OCI-LY1 (cell line): ENCODE data around the gene KCNJ14.

Experiments
- H2AFZ ChIP-seq: fragments of 200-600 bp; sonication (generic), shearing (Covaris generic); 2 replicates; pipeline ENCODE4 v1.6.0; 2014; ENCODE audit warnings: antibody characterized with exemption, mild to moderate bottlenecking, low read length
- H3F3A ChIP-seq: fragments of 200-600 bp; sonication (generic), shearing (Covaris generic); 2 replicates; pipeline ENCODE4 v1.6.0; 2014; ENCODE audit warnings: mild to moderate bottlenecking, antibody characterized with exemption, low read length, moderate library complexity; ENCODE audit not compliant: insufficient read depth
- H3K27ac ChIP-seq: fragments of 200-600 bp; sonication (generic); 2 replicates; pipeline ENCODE4 v1.5.1; 2014; ENCODE audit warnings: low read length, mixed run types, mild to moderate bottlenecking, low read depth; ENCODE audit not compliant: poor library complexity, severe bottlenecking
- H3K27me3 ChIP-seq: fragments of 200-600 bp; sonication (generic); 2 replicates; pipeline ENCODE4 v1.6.0; 2014; ENCODE audit warnings: antibody characterized with exemption, mild to moderate bottlenecking, low read length, moderate library complexity; ENCODE audit not compliant: insufficient read depth
- H3K36me3 ChIP-seq: fragments of 200-600 bp; sonication (generic); 2 replicates; pipeline ENCODE4 v1.6.1; 2014; ENCODE audit warnings: mild to moderate bottlenecking, antibody characterized with exemption, low read length, moderate library complexity, mixed read lengths; ENCODE audit not compliant: insufficient read depth
- H3K4me1 ChIP-seq: fragments of 200-600 bp; sonication (generic); 2 replicates; pipeline ENCODE4 v1.5.1; 2014; ENCODE audit warnings: mild to moderate bottlenecking, low read length, moderate library complexity; ENCODE audit not compliant: insufficient read depth, severe bottlenecking
- H3K4me2 ChIP-seq: fragments of 200-600 bp; sonication (generic), shearing (Covaris generic); 2 replicates; pipeline ENCODE4 v1.6.1; 2014; ENCODE audit warnings: low read length
- H3K4me3 ChIP-seq: fragments of 200-600 bp; sonication (generic); 2 replicates; pipeline ENCODE4 v1.5.1; 2014; ENCODE audit warnings: low read length, low read depth, mild to moderate bottlenecking, mixed read lengths; ENCODE audit not compliant: poor library complexity, severe bottlenecking
- H3K79me2 ChIP-seq: fragments of 200-600 bp; shearing (Covaris generic); 2 replicates; pipeline ENCODE4 v1.6.1; 2016; ENCODE audit warnings: mixed run types, low read length, mixed read lengths; ENCODE audit not compliant: insufficient read depth
- H3K9ac ChIP-seq: fragments of 200-600 bp; sonication (generic), shearing (Covaris generic); 2 replicates; pipeline ENCODE4 v1.6.1; 2014; ENCODE audit warnings: mild to moderate bottlenecking, low read length, mixed read lengths
- H3K9me2 ChIP-seq: fragments of 200-600 bp; sonication (generic), shearing (Covaris generic); 2 replicates; pipeline ENCODE4 v1.6.1; 2014; ENCODE audit warnings: low read depth, mild to moderate bottlenecking, low read length, mixed read lengths
- H3K9me3 ChIP-seq: fragments of 200-600 bp; shearing (Covaris generic); 2 replicates; pipeline ENCODE4 v1.6.1; 2014; ENCODE audit warnings: low read length, mixed read lengths
- H4K20me1 ChIP-seq: fragments of 200-600 bp; sonication (generic), shearing (Covaris generic); 2 replicates; pipeline ENCODE4 v1.6.0; 2016; ENCODE audit warnings: mild to moderate bottlenecking, low read length; ENCODE audit not compliant: insufficient read depth
- CTCF ChIP-seq: fragments of 200-600 bp; sonication (generic), shearing (Covaris generic); IDR thresholded peaks from 2 replicates; pipeline ENCODE4 v1.5.1; 2017; ENCODE audit warnings: mild to moderate bottlenecking, antibody characterized with exemption, low read length, moderate library complexity, mixed read lengths
- EZH2 ChIP-seq: fragments of 200-600 bp; sonication (generic), shearing (Covaris generic); IDR thresholded peaks from 2 replicates; pipeline ENCODE4 v1.8.0; 2017; ENCODE audit warnings: borderline replicate concordance, mixed run types, mild to moderate bottlenecking, antibody characterized with exemption, low read length, moderate library complexity, mixed read lengths

The KCNJ14 gene

GRCh38 chr19:48506138-48506733, 50.9 kb downstream of the KCNJ14 start:
- TF ChIP-seq CTCF, result peak; percentile 57
- TF ChIP-seq EZH2, result no peak
- Histone ChIP-seq H3K9me2 (no peaks in the 10 kb centered on the region), H3K27ac (no peak overlapping the region), H3K9me3 (no peaks in the 10 kb centered on the region), H3K4me1 (peaks cover 9% of the 10 kb centered on the region), H2AFZ (no peak overlapping the region), H3K4me2 (no peak overlapping the region), H4K20me1 (no peaks in the 10 kb centered on the region), H3K9ac (no peak overlapping the region), H3K36me3 (no peaks in the 10 kb centered on the region), H3K79me2 (no peaks in the 10 kb centered on the region), H3K27me3 (no peaks in the 10 kb centered on the region), H3F3A (no peaks in the 10 kb centered on the region), H3K4me3 (no peak overlapping the region)

- Histone ChIP-seq H3K9me2 (no peaks in the 10 kb centered on the region), H2AFZ (no peak overlapping the region), H3K4me3 (no peak overlapping the region), H3K27me3 (no peaks in the 10 kb centered on the region), H3K27ac (no peak overlapping the region), H4K20me1 (no peaks in the 10 kb centered on the region), H3K9me3 (no peaks in the 10 kb centered on the region), H3K4me2 (no peak overlapping the region), H3K4me1 (peaks cover 14% of the 10 kb centered on the region), H3F3A (no peaks in the 10 kb centered on the region), H3K36me3 (no peaks in the 10 kb centered on the region), H3K79me2 (no peaks in the 10 kb centered on the region), H3K9ac (no peak overlapping the region)
- no peak for TF ChIP-seq EZH2
- no peak for TF ChIP-seq CTCF
Observed at GRCh38 chr19:48507911-48508439, 52.6 kb downstream of the KCNJ14 start.

GRCh38 chr19:48508729-48509411, 53.5 kb downstream of the KCNJ14 start:
- Histone ChIP-seq H3F3A (no peaks in the 10 kb centered on the region), H4K20me1 (no peaks in the 10 kb centered on the region), H3K4me2 (no peak overlapping the region), H3K4me3 (no peak overlapping the region), H3K79me2 (no peaks in the 10 kb centered on the region), H2AFZ (no peak overlapping the region), H3K9me3 (no peaks in the 10 kb centered on the region), H3K9ac (no peak overlapping the region), H3K36me3 (no peaks in the 10 kb centered on the region), H3K27ac (no peak overlapping the region), H3K9me2 (no peaks in the 10 kb centered on the region), H3K4me1 (peaks cover 19% of the 10 kb centered on the region), H3K27me3 (no peaks in the 10 kb centered on the region)
- TF ChIP-seq CTCF (no peak), EZH2 (no peak)
